Activated T-cell treated with anti-CD3 and anti-CD28 coated beads, Interleukin-2, amount 50 U/mL, for 1 hour (primary cell): ENCODE results near the gene NCOA3.

ENCODE experiments used
- DNase-seq: peaks from one replicate; pipeline ENCODE4 v3.0.0-alpha.2; 2020

NCOA3 gene

DNA sequence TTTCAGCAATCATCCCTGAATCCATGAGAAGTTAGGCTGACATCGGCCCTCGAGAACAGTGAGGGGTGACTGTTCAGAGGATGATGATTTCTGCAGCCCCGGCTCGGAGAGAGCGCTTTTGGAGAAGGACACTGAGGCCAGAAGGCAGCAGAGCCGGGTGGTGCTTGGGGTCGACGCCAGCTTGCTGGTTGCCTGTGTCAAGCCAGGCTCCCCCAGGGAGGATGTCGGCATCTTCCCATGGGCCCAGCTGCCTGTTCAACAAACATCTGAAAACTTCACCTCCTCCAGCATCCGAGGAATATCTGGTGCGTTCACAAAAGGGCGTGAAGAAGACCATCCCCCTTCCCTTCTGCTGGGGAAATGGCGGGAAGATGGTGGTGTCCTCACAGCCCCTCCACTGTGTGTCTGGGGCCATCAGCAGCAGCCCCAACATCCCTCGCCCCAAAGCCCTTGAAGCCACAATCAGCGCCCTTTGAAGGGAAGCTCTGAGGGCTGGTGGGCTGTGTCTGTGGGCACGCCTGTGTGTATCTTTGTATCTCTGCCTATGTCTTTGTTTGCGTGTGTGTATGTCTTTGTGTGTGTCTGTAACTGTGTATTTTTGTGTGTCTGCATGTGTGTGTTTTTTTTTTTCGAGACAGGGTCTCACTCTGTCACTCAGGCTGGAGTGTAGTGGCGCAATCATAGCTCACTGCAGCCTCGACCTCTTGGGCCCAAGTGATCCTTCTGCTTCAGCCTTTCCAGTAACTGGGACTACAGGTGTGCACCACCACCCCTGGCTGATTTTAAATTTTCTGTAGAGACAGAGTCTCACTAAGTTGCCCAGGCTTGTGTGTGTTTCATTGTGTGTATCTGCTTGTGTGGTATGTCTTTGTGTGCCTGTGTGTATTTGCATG, 185.7 kb downstream of the NCOA3 start:
- no peak for DNase-seq

DNA sequence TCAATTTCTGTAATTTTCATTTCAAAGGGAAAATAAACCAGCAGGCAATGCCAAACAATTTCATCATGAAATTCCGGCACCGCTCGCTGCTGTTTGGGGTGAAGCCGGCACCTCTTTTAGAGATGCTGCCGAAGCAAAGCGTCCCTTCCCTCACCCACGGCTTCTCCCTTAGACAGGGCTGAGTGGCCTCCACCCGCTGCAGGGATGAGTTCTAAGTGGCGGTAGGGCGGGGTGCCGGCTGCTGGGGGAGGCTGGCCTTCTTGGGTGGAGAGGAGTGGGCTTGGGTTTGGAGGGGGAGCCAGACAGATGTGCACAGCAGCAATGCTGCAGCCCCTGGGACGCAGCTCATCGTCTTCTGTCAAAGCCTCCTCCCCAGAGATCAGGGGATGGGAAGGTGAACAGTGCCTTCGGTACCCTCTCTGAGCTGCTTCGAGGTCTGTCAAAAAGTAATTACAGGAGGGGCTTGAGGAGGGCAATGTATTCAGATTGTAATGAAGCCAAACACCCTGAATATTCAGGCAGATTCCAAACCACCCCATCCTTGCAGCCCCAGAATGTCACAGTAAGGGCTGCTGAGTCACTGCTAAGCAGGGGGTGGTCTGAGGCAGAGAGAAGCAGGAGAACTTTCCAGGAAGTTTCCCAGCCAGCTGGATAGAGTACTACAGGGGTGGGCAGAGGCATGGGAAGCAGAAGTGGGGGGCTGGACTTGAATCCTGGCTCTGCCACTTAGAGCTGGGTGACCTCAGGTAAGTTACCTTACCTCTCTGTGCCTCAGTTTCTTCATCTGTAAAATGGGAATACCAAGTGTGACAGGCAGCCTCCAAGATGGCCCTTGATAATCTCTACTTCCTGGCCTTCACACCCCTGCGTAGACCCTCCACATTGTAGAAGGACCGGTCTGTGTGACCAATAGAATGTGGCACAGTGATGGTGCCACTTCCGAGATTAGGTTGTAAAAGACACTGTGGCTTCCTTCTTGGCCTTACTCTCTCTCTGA, 187.0 kb downstream of the NCOA3 start:
- DNase-seq: no peak

- DNase-seq: no peak
These were observed 188.0 kb downstream of the NCOA3 start for GRCh38 chr20:47689731-47690130.

DNA sequence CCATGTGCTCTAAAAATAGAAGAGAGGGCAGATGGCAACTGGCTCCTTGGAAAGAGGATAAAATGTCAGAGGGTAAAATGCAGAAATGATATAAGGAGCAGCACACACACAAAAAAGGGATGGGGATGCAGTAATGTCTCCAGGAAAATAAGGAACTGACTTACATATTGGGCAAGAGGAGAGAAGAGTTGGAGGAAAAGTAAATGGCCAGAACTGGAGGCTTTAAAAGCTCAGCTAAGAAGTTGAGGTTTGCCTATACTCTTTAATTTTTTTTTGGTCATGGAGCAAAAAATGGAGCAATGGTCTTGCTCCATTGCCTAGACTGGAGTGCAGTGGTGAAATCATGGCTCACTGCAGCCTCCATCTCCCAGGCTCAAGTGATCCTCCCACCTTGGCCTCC, 189.9 kb downstream of the NCOA3 start:
- no peak for DNase-seq

DNA sequence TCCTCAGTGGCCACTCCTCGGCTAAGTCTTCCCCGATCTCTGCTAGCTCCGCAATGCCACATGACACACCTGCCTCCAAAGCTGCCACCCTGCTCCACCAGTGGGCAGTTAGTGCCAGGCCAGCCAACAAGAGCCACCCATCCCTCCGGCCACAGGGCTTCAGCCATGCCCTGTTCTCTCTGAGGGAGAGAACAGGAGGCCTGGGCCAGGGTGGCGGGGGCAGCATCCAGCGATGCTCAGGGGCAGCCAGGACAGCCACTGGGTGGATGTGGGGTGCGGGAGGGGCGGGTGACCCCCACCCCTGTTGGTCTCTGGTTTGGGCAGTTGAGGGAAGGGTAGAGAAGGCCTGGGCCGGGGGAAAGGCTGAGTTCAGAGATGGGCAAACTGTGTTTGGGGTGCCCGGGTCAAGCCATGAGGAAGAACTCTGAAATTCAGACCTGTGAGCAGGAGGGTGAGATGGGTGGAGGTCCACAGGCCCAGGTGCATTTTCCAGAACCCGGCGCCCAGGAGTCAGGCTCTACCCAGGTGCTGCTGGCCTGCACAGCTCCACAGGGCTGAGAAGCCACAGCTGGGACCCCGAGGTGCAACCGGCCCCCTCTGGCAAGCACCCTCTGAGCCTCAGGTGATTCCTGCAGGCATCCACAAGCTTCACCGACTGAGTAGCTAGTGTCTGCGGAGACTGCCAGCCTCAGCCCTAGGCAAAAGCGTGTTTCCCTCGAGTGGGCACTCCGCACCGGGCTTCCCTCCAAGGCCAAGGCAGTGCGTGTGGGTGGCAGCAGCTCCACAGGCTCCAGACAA, 192.5 kb downstream of the NCOA3 start:
- DNase-seq: no peak

DNA sequence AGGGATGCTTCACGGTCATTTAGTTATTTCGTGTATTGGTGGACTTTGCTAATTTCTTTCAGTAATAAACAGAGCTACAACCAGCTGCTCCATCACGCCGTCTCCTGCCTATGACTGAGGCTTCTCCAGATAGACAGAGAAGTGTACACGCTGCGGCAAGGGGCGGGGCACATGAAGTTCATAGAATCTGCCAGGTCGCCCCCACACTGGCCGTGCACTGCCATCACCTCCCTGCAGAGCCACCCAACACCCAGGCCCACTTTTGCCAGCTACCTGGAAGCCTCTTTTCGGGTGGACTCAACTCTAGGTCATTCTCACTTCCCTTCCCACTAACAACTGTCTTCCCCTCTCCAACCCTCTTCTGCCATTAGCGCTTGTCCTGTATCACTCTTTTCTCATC, 195.2 kb downstream of the NCOA3 start:
- DNase-seq: no peak

DNA sequence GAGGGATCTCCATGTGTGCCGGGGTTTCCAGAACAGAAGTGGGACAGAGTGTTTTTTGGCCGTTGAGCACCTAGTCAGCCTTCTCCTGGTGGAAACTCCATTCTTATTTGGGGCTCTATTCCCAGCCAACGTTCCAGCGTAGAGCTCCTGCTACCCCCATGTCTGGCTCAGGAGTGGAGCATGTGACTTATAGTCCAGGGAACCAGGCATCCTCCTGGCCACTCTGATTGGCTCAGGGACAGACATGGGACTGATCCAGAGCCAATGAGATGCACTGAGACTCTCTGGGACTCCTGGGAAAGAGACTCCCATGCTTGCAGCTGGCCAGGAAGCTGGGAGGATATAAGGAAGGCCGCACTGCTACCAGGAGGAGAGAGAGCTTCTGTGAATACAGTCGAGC, 196.5 kb downstream of the NCOA3 start:
- DNase-seq: no peak

- DNase-seq: no peak
These were observed 198.1 kb downstream of the NCOA3 start for GRCh38 chr20:47699818-47700217.

- no peak for DNase-seq
These were observed 198.6 kb downstream of the NCOA3 start for GRCh38 chr20:47700327-47700726.

- no peak for DNase-seq
These were observed 199.9 kb downstream of the NCOA3 start for GRCh38 chr20:47701612-47702011.

GRCh38 chr20:47703748-47704147, 202.1 kb downstream of the NCOA3 start:
- no peak for DNase-seq

DNA sequence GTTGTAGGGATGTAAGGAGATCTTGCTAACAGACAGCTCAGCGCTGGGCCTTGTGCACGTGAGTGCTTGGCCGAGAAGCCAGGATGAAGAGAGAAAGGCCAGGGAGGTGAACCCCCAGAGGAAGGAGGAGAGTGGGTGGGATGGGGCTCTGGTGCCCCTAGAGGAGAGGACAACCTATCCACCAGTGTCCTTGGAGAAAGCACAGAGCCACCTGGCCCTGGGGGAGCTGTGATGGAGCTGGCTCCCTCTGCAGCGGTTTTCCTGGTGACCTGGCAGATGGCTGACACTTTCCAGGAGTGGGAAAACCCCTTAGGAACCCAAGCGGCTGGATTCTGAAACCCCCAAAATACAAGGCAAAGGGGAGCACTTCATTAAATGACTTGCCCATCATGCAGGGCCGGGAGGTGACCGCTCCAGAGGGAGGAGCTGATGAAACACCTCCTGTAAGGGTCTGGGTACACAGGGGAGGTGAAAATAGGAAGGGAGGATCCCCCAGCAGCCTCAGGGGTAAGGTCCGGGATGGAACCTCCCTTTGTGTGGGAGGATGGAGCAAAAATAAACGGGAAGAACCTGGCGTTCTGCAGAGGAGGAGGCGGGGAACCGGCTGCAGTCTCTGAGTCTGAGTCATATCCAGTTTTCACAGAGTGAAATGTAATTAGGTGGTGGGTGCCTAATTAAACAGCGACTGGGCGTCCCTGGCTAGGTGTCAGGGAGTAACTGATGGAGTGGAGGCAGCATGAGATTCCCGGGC, 203.2 kb downstream of the NCOA3 start:
- DNase-seq: no peak

- DNase-seq: no peak
These were observed 203.8 kb downstream of the NCOA3 start for GRCh38 chr20:47705497-47705856.

DNA sequence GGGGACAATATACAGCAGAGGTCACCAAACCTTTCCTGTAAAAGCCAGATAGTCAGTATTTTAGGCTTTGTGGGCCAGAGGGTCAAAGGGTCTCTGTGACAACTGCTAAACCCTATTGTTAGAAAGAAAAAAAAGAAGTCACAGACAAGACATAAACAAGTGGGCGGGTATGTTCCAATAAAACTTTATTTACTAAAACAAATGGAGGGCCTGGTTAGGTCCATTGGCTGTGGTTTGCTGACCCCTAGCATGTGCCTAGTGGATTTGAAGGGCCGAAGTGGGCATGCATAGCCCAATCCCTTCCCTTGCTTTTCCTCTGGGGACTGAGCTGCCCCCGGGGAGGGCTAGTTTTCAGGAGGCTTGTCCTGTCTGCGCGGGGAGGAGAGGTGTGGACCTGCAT, 204.7 kb downstream of the NCOA3 start:
- no peak for DNase-seq
